HTR-8/SVneo (cell line): ENCODE data around the gene RNF168.
"Not testable (repeated sequence)": the region's sequence is repeated elsewhere in the genome, so short reads cannot be mapped to it uniquely, and the experiment has no call there.

Experiments
- DNase-seq: peaks from one replicate; pipeline ENCODE4 v3.0.0; 2011; ENCODE audit warnings: low spot score, mixed read lengths; ENCODE audit not compliant: insufficient read length
- FAIRE-seq: peaks from 2 replicates; lab custom pipeline; 2011; peaks lifted over from hg19 to GRCh38; lab: Jason Lieb, UNC

Gene RNF168

DNA sequence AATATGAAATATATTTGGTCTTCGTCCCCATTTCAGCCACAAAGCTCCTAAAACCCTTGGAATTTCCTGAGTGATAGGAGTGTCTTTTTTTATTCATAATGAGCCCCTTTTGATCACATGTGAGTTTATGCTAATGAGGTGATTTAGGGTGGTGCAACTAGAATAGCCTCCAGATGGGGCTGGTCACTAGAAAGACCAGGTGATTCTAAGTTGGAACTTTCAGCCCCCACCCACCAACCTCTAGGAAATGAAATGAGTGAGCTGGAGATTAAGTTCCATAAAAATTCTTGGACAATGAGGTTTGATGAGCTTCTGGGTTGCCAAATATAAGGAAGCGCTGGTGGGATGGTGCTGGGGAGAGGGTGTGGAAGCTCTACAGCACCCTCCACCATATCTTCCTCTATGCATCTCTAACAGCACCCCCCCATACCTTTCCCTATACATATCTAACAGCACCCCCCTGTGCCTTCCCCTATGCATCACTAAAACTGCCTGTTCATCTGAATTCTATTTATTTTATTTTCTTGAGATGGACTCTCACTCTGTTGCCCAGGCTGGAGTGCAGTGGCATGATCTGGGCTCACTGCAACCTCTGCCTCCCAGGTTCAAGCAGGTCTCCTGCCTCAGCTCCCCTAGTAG lies 13.7 kb upstream of the RNF168 start:
- DNase-seq (no peak), FAIRE-seq (no peak)

DNA sequence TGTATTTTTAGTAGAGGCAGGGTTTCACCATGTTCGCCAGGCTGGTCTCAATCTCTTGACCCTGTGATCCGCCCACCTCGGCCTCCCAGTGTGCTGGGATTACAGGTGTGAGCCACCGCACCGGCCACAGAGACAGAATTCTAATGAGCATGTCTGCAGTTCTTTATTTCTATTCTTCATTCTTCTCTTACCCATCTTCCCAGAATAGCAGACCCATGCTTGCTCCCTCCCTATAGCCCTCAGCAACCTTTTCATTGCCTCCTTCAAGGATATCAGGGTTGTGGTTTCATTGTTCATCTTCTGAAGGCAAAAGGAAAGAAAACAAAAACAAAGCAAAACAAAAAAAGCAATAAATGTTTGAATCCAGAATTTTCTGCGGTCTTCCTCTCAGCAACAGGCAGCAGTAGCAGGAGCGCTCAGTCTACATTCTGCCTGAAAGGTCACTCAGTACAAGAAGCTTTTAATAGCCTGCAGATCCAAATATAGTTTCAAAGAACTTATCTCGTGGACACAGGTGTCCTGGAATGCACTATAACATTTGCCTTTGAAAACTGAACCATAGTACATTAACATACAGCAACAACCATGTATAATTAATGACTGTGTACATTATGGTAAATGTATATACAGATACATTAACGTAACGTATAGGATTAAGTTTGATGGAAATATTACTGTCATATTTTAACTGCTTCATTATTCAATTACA lies 11.5 kb upstream of the RNF168 start, which contains the start of gene SMCO1:
TSS of gene SMCO1 (minus strand) at position 434 of the 709 bp plus-strand sequence. CDS start at position 297, 137 bp downstream.
- DNase-seq (no peak), FAIRE-seq (no peak)

DNA sequence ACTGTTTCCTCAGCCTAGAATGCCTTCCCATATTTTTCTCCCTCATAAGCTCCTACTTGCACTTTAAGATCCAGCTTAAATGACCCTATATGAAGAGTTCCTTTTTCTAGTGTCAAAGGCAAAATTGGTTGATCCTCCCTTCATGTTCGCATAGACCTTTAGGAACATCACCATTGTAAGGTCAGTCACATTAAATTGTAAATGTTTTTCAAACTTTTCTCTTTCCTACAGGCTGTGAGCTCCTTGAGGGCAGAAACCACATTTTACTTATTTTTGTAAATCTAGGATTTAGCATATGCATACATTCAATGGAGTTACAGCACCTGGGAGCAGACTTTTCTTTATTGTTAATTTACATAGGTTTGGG lies 10.8 kb upstream of the RNF168 start:
- DNase-seq (no peak), FAIRE-seq (no peak)

DNA sequence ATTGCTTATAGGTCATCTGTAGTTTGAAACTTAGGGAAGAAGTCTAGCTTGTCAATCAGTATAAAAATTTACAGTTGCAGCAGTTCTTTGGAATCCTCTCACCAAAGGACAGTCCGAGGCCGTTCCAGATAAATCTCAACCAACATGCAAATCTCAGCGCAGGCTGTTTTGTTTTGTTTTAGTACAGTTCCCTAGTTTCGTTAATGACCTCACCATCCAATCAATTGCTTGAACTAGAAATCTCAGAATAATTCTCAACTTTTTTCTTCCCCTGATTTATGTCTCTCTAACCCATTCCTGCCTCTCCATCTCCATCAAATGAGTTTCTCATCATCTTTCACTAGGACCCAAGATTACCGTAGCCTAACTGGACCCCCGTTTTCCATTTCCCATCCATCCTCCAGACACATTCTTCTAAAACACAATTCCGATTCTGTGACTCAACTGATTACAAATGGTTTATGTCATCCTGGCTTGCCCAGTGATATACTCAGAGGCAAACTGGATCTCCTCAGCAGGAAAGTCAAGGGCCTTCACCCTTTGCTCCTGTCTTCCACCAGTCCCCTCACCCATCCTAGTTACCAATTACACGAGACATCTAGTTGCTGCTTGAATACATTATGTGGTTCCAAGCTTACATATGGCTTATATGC lies 10.3 kb upstream of the RNF168 start:
- no peak for DNase-seq
- no peak for FAIRE-seq

DNA sequence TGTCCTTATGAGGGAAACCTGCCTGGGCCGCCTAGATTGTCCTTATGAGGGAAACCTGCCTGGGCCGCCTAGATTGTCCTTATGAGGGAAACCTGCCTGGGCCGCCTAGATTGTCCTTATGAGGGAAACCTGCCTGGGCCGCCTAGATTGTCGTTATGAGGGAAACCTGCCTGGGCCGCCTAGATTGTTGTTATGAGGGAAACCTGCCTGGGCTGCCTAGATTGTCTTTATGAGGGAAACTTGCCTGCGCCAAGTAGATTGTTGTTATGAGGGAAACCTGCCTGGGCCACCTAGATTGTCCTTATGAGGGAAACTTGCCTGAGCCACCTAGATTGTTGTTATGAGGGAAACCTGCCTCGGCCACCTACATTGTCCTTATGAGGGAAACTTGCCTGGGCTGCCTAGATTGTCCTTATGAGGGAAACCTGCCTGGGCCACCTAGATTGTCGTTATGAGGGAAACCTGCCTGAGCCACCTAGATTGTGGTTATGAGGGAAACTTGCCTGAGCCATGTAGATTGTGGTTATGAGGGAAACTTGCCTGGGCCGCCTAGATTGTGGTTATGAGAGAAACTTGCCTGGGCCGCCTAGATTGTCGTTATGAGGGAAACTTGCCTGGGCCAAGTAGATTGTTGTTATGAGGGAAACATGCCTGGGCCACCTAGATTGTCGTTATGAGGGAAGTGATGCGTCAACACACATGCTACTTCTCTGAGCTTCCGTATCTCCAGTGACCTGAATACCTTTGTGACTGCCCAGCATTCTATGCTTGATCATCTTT lies 8.3 kb upstream of the RNF168 start:
- DNase-seq, FAIRE-seq: not testable (repeated sequence)

DNA sequence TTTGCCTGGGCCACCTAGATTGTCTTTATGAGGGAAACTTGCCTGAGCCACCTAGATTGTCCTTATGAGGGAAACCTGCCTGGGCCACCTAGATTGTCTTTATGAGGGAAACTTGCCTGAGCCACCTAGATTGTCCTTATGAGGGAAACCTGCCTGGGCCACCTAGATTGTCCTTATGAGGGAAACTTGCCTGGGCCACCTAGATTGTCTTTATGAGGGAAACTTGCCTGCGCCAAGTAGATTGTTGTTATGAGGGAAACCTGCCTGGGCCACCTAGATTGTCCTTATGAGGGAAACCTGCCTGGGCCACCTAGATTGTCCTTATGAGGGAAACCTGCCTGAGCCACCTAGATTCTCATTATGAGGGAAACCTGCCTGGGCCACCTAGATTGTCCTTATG lies 7.5 kb upstream of the RNF168 start:
- not testable (repeated sequence) for DNase-seq, FAIRE-seq

DNA sequence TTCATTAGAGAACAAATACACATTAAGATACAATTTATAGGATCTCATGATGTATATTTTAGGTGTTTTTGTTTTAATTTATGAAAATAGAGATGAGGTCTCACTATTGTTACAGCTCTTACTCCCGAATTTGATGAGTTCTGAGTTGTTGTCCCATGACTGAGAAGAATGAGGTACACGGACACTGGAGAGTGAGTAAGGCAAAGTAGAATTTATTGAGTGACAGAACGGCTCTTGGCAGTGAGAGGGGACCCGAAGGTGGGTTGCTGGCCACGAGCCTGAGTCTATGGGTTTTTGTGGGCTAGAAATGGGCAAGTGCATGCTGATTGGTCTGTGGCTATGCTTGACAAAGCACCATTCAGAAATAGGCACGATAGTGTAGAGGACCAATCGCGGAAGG lies 3.1 kb upstream of the RNF168 start:
- no peak for DNase-seq
- FAIRE-seq = no peak

DNA sequence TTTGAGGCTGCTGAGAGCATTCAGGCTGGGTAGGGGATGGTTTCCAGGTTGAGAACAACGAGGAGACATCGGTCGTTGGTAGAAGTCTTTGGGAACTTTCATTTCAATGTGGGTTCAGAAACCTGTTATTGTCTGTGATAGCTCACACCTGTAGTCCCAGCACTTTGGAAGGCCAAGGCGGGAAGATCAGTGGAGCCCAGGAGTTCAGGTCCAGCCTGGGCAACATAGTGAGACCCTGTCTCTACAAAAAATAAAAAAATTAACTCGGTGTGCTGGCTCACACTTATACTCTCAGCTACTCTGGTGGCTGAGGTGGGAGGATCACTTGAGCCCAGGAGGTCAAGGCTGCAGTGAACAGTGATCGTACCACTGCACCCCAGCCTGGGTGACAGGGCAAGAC lies 988 bp upstream of the RNF168 start:
- no peak for FAIRE-seq
- DNase-seq = no peak

DNA sequence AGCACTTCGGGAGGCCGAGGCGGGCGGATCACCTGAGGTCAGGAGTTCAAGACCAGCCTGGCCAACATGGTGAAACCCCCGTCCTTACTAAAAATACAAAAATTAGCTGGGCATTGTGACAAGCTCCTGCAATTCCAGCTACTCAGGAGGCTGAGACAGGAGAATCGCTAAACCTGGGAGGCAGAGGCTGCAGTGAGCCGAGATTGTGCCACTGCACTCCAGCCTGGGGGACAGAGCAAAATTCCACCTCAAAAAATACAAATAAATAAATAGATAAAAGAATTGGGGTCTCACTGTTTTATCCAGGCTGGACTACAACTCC lies 470 bp upstream of the RNF168 start:
- not testable (repeated sequence) for FAIRE-seq

DNA sequence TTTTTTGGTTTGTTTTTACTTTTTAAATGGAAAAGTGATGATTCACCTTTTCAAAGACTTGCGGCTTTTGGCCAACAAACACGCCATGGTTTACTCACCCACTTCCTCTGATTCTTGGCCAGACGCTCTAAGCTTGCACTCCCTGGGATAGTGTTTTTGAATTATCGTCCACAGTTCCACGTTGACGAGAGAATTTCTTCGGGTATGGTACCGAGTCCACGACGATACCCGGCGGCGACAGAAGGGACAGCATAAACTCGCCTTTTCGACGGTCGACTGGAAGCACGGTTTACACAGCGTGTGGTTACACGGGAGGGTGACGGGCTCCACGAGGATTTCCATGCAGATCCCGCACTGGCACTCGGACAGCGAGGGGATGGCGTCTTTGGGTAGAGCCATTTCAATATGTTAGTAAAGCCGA lies 783 bp downstream of the RNF168 start:
- DNase-seq = peak; percentile 45
- no peak for FAIRE-seq

More for the DNA sequence above, 470 bp upstream of the RNF168 start:
- not testable (repeated sequence) for DNase-seq

DNA sequence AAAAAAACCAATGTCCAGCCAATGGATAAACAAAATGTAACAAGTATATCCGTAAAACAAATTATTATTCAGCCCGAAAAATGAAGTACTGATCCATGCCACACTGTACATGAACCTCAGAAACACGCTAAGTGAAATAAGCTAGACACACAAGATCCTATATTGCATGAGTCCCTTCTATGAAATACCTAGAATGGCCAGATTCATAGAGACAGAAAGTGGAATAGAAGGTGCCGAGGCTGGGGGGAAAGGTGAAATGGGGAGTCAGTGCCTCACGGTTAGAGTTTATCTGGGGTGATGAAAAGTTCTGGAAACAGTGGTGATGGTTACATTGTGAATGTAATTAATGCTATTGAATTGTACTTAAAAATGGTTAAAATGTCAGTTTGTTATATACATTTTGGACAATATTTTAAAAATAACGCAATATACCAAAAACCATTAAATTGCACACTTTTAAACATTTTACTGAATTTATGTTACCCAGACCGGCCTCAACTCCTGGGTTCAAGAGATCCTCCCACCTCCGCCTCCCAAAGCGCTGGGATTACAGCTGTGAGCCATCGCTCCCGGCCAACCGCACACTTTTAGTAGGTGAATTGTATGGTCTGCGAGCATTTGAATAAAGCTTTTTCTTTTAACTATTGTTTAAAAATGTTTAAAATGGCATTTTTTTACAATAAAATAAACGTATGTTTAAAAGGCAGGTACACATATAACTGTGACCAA lies 2.1 kb downstream of the RNF168 start:
- FAIRE-seq = no peak
- no peak for DNase-seq

DNA sequence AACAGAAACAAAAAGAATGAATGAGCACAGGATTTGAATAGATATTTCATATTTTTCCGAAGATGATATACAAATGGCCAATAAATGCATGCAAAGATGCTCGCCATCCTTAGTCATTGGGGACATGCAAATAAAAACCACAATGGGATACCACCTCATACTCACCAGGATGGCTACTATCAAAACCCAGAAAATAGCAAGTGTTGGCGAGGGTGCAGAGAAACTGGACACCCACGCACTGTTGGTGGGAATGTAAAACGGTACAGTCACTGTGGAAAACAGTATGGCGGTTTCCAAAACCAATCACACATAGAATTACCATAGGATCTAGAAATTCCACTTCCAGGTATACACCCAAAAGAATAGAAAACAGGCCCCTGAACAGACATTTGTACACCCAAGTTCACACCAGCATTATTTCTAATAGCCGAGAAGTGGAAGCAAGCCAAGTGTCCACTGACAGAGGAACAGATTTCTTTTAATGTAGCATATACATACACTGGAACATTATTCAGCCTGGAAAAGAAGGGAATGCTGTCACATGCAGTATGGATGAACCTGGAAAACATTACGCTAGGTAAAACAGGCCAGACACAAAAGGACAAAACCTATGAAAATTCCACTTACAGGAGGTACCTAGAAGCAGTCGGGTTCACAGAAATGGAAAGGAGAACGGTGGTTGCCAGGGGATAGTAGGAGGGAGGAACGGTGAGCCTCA lies 3.6 kb downstream of the RNF168 start:
- DNase-seq (no peak), FAIRE-seq (no peak)

DNA sequence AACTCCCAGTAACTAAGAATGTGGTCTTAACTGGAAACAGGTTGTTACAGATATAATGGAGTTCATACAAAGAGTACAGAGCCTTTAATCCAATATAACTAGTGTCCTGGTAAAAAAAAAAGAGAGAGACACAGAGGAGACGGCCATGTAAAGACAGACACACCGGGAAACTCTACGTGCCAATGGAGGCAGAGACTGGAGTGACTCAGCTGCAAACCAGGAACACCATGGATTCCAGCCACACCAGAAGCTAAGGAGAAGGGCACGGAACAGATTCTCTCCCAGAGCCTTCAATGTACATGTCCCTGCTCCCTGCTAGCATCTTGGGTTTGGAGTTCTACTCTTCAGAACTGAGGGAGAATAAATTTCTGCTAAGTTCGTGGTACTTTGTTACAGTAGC lies 4.5 kb downstream of the RNF168 start:
- DNase-seq (no peak), FAIRE-seq (no peak)

DNA sequence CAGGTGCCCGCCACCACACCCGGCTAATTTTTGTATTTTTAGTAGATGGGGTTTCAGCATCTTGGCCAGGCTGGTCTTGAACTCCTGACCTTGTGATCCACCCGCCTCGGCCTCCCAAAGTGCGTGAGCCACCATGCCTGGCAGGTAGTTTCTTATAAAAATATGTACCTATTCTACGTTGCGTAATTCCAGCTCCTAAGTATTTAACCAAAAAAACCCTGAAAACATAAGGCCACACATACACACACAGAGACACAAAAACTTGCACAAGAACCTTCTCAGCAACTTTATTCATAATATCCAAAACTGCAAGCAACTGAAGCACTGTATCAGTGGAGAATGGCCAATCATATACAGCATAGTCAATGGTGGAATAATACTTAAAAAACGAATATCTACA lies 5.3 kb downstream of the RNF168 start:
- no peak for FAIRE-seq
- DNase-seq = no peak

DNA sequence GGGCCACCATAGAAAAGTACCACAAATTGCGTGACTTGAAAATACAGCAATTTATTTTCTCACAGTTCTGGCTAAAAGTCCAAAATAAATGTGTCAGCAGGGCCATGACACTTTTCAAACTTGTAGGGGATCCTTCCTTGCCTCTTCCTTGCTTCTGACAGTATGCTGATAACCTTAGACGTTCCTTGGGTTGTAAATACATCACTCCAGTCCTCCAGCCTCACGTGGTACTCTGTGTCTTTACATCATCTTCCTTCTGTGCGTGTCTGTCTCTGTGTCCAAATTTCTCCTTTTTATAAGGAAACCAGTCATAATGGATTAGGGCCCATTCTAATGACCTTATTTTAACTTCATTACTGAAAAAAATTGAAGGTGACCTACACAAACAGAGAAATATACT lies 7.4 kb downstream of the RNF168 start:
- FAIRE-seq (no peak), DNase-seq (no peak)

DNA sequence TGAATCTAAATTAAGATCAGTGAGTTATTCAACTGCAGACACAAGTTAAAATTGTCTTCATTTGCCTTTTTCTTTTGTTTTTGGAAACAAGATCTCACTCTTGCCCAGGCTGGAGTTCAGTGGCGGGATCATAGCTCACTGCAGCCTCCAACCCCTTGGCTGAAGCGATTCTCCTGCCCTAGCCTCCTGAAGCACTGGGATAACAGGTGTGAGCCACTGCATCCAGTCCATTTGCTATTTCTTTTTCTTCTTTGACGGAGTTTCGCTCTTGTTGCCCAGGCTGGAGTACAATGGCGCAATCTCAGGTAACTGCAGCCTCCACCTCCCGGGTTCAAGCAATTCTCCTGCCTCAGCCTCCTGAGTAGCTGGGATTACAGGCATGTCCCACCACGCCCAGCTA lies 10.3 kb downstream of the RNF168 start:
- DNase-seq (no peak), FAIRE-seq (no peak)

DNA sequence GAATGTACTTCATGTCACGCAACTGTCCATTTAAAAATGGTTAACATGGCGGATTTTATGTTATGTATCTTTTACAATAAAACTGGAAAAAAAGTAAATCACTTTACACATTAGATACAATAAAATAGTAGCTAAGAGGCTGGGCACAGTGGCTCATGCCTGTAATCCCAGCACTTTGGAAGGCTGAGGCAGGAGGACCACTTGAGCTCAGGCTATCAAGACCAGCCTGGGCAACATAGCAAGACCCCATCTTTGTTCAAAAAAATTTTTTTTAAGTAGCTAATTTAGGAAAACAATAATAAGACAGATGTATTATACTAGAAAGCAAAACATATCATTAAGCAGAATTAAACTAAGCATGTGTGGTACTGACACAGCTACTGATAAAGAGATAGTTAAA lies 11.5 kb downstream of the RNF168 start:
- no peak for DNase-seq

DNA sequence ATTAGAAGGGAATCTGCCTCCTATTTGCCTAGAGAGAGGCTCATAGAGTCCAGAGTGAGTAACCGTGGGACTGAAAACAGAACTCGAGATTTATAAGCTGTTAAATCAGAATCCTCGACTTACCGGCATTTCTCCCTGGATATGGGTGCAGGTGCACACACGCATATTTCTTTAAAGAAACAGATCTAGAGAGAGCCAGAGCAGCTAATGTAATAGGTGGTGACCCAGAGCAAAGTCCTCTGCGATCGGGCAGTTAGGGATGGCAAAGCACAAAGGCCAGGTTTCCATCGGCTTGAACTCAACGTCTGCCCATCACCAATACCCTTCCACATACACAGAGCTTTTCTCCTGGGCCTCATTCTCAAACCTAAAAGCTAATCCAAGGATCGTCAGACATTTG lies 13.8 kb downstream of the RNF168 start:
- FAIRE-seq (no peak), DNase-seq (no peak)

More for the DNA sequence above, 11.5 kb downstream of the RNF168 start:
- no peak for FAIRE-seq

DNA sequence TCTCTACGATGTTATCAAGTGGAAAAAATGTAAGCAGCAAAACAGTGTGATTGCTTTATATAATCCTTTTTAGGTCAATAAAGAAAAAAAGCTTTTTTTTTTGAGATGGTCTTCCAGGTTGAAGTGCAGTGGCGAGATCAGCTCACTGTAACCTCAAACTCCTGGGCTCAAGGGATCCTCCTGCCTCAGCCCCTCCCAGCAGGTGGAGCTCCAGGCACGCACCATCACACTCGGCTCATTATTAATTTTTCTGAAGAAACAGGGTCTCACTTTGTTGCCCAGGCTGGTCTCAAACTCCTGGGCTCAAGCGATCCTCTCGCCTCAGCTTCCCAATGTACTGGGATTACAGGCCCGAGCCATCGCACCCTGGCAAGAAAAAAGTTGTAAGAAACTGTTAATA lies 17.3 kb downstream of the RNF168 start:
- no peak for DNase-seq
- no peak for FAIRE-seq

DNA sequence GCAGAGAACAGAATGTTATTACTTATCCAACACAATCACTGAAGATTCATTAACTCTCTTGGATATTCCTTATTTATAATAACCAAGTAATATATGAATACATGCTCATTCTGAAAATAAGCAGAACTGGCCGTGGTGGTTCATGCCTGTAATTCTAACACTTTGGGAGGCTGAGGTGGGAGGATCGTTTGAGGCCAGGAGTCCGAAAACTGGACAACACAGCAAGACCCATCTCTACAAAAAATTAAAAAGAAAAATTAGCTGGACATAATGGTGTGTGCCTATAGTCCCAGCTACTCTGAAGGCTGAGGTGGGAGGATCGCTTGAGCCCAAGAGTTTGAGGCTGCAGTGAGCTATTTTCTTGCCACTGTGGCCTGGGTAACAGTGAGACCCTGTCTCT lies 25.9 kb downstream of the RNF168 start:
- DNase-seq (no peak), FAIRE-seq (no peak)
